CD4-positive, alpha-beta T cell treated with Interleukin-15 for 4 hours (primary cell): ENCODE results near the gene AZU1.
A peak's percentile ranks its signal among the peaks of the same experiment; 100 is the strongest.

Source experiments
- DNase-seq: peaks from one replicate; pipeline ENCODE4 v3.0.0-alpha.2; 2020; ENCODE audit warnings: low spot score

The AZU1 gene

GRCh38 chr19:797528-798414 lies 29.9 kb upstream of the AZU1 start:
- peak; percentile 88 for DNase-seq

GRCh38 chr19:798415-799075 lies 29.1 kb upstream of the AZU1 start:
- DNase-seq = no peak

- no peak for DNase-seq
Observed at GRCh38 chr19:799076-799881, 28.4 kb upstream of the AZU1 start.

- no peak for DNase-seq
Observed at GRCh38 chr19:800360-801029, 27.1 kb upstream of the AZU1 start.

GRCh38 chr19:801030-801860 lies 26.4 kb upstream of the AZU1 start:
- no peak for DNase-seq

- no peak for DNase-seq
Observed at GRCh38 chr19:801861-802497, 25.7 kb upstream of the AZU1 start.

GRCh38 chr19:802498-803098 lies 25.0 kb upstream of the AZU1 start:
- no peak for DNase-seq

- DNase-seq = no peak
Observed at GRCh38 chr19:803099-803561, 24.5 kb upstream of the AZU1 start.

- no peak for DNase-seq
Observed at GRCh38 chr19:803686-804418, 23.8 kb upstream of the AZU1 start.

GRCh38 chr19:804419-805165 lies 23.0 kb upstream of the AZU1 start:
- no peak for DNase-seq

GRCh38 chr19:805166-805551 lies 22.5 kb upstream of the AZU1 start:
- no peak for DNase-seq

GRCh38 chr19:805600-806550 lies 21.8 kb upstream of the AZU1 start:
- no peak for DNase-seq

GRCh38 chr19:806815-807421 lies 20.7 kb upstream of the AZU1 start:
- no peak for DNase-seq

- DNase-seq = no peak
Observed at GRCh38 chr19:807627-808422, 19.8 kb upstream of the AZU1 start.

- DNase-seq = no peak
Observed at GRCh38 chr19:808423-808775, 19.2 kb upstream of the AZU1 start.

GRCh38 chr19:810077-810855 lies 17.4 kb upstream of the AZU1 start:
- DNase-seq = no peak
